GM18508 (cell line): Measurements from ENCODE around the gene N4BP3.
A peak's percentile ranks its signal among the peaks of the same experiment; 100 is the strongest.
"Not testable (repeated sequence)": the region's sequence is repeated elsewhere in the genome, so short reads cannot be mapped to it uniquely, and the experiment has no call there.

ENCODE experiments used
- ATAC-seq: cut with Tn5 transposase; IDR thresholded peaks from one replicate; pipeline ENCODE4 v1.9.1; 2021; ENCODE audit warnings: moderate number of reproducible peaks; ENCODE audit not compliant: insufficient read depth, unreplicated experiment

The N4BP3 gene

DNA sequence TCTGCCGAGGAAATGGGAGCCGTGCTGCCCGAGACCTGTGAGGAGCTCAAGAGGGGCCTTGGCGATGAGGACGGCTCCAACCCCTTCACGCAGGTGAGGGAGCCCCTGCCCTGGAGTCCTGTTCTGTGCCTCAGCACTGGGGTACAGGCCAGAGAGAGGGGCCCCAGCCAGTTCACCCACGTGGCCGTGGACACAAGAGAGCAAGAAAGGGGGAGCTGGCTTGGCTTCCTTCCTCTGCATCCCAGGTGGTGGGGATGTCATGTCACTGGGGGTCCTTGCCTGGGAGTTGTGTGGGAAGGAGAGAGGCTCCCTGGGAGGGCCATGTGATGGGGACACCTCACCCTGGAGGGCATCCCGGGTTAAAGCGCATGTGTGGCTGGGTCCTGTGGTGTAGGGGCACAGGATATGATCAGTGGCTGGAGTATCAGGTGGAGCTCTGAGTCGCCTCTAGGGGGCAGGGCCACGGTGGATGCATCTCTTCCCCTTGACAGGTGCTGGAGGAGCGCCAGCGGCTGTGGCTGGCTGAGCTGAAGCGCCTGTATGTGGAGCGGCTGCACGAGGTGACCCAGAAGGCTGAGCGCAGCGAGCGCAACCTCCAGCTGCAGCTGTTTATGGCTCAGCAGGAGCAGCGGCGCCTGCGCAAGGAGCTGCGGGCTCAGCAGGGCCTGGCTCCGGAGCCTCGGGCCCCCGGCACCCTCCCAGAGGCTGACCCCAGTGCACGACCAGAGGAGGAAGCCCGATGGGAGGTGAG is 7.5 kb downstream of the N4BP3 start:
- ATAC-seq: peak; percentile 66

DNA sequence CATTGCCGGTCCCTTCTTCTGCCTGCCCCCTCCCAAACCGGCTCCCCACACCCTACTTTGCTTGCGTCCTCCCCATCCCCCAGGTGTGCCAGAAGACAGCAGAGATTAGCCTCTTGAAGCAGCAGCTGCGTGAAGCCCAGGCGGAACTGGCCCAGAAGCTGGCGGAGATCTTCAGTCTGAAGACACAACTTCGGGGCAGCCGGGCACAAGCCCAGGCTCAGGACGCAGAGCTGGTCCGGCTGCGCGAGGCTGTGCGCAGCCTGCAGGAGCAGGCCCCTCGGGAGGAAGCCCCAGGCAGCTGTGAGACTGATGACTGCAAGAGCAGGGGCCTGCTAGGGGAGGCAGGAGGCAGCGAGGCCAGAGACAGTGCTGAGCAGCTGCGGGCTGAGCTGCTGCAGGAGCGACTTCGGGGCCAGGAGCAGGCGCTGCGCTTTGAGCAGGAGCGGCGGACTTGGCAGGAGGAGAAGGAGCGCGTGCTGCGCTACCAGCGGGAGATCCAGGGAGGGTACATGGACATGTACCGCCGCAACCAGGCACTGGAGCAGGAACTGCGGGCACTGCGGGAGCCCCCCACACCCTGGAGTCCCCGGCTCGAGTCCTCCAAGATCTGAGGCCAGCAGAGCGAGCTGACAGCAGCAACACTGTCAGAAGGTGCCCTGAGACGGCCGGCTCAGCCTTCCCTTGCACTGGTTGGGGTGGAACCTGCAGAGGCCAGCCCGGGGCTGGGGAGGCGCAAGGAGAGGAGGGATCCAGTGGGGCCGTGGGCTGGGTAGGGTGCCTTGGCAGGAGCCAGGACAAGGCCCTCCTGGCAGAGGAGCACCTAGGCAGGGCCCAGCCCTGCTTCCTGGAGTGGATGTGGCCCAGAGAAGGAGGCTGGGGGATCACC is 8.3 kb downstream of the N4BP3 start:
- no peak for ATAC-seq

DNA sequence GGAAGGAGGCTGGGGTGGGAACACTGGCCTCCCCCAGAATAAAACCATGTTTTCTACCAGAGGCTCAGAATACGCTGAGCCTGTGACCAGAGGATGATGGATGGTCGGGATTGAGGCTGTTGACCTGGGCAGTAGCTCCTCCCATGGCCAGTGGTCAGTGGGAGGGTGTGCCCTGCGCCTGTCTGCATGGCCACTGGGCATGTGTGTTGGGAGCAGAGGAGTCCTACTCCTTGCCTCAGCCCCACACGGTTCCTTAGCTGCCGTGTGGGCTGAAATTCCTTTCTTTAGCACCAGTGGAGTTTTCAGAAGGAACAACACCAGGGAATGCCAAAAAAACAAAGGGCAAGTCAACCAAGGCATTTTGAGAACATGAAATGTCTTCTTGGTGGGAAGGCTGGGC is 9.0 kb downstream of the N4BP3 start:
- ATAC-seq: no peak

DNA sequence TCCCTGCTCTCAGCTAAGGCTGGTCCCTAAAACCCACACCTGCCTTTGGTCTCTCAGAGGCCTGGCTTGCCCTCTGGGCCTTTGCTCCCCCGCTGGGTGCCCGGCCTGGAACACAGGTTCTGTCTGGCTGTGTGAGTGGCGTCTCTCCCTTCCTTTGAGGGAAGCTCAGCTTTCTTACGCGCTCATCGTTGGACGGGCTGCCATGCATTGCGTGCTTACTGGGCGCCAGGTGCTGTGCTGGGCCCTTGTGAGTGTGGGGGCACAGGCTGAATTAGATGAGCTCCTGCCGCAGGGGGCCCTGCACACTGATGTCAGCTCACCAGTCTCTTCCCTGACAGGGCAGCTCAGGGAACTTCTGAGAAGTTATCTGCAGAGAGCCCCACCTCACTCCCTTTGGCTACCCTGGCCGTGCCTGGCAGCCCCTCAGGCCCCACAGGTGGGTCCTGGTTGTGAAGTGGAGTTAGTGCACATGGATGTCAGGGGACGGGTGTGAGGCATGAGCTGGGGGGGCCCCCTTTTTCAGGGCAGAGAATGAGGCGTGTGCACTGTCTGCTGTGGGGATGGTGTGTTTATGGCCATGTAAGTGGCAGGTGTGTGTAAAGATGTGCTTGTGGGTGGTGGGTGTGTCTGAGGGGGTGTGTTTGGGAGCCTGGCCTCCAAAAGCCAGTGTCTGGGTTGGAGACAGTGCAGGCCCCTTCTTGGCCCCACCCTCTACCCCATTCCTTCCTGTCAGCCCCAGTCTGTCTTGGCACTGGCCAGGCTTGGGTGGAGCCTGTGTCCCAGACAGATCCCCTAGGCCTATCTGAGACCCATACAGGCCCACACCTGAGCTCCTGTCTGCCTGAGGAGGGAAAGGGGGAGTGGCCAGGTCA is 10.0 kb downstream of the N4BP3 start:
- no peak for ATAC-seq

DNA sequence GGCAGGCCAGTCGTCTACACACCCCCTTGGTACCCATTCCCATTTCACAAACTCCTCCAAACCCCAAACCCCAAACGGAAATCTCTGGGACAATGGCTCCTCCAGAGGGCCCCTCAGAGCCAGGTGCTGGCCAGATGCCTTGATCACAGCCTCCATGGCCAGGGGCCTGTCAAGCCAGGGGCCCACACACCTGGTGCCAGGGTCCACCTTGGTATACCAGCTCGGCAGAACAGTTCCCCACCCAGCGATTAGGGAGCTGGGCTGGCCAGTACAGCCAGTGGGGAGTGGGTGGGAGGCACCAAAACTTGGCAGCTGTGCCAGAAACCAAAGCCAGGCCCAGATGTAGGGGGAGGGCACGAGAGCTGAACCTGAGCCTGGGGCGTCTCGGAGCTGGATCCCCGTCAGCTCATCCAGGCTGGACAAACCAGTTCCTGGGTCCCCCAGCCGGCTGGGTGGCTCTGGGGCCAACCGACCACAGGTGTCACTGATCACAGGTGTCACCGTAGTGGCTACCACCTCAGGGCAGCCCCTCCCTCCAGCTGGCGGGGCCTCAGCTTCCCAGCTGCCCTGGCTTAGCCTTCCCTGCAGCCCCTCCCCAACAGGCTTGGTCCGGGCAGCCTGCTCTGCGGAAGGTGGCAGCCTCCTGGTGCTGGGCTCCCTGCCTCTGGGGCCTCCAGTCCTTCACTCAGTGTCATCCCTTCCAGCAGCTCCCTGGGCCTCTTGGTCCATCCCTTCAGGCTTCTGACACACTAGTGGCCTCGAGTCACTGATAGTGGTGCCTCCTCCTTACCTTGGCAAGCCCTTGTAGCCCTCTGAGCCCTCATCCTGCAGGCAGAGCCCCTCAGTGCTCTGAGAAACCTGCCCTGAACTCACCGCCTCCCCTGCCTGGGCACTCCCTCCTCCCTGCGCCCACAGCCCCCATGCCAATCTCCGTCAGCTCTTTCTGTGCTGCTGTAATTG is 10.9 kb downstream of the N4BP3 start:
- ATAC-seq: no peak

DNA sequence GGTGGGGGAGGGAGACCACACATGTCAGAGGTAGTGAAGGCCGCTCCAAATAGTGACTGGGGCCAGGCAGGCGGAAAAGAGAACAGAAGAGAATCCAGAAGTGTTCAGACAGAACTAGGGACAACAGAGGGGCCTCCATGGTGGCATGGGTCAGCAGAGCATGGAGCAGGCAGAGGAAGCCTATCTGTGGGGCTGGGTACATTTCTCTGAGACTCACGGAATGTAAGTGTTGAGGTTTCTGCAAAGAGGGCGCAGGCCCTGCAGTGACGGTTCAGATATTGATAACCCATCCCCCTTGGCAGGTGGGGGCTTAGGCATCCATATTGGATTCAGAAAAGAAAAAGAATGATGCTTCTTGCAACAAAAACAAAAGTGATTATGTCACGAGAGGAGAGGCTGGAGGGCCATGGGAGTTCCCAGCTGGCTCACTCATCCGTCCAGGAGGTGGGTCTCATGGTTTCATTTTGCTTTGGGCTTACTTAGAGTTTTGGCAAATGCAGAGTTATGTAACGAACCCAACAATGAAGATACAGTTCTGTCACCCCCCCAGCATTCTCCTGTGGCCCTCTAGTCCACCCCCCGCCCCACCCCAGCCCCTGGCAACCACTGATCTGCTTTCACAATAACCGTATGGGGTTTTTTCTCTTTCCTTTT is 12.0 kb downstream of the N4BP3 start:
- no peak for ATAC-seq

DNA sequence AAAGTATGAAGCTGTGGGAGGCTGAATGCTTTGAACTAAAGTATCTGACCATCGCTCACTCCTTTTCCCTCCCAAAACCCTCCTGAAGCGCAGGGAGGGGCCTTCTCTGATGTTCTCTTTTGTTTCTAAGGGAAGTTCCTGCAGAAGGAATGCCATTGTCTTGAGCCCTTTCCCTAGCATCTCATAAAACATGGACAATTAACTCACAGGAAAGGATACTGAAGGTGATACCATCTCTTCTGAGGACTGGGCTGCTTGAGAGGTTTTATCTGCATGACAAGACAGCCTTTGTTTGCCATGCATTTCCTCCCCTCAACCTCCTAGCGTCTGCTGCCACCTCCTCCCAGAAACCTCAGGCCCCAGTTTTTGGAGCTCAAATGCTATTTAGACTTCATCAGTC is 13.2 kb downstream of the N4BP3 start:
- no peak for ATAC-seq

DNA sequence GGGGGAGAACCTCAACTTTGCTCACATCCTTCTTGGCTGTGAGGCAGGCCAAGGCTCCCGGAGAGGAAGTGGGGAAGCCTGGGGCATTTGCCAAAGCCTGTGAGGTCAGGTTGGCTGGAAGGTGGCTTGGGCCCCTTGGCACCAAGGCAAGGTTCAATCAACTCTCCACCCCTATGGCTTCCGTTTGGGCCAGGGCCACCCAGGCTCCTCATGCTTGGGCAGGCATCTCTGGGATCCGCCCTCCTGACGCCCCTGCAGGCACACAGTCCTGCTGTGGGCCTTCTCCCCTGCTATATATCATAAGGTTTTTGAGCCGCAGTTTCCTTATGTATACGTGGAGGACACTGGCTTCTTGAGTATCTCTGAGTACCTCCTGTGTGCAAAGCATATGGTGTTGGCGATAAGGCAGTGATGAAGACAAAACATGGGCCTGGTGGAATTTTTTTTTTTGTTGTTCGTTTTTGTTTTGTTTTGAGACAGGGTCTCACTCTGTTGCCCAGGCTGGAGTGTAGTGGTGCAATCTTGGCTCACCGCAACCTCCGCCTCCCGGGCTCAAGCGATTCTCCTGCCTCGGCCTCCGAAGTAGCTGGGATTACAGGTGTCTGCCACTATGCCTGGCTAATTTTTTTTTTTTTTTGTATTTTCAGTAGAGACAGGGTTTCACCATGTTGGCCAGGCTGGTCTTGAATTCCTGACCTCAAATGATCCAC is 14.1 kb downstream of the N4BP3 start:
- not testable (repeated sequence) for ATAC-seq

DNA sequence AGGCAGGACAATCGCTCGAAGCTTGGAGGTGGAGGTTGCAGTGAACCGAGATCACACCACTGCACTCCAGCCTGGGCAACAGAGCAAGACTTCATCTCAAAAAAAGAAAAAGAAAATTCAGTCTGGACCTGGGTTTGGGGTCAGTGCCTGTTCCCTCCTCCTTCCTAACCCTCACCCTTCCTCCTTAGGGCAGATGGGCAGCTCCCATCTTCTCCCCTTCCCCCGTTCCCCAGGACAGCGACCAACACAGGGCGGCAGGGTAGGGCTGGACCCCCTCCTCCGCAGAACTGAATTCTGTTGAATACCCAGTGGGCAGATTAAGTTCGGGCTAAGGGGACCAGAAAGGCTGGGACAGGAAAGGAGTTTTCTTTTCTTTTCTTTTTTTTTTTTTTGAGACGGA is 16.0 kb downstream of the N4BP3 start:
- ATAC-seq: no peak

DNA sequence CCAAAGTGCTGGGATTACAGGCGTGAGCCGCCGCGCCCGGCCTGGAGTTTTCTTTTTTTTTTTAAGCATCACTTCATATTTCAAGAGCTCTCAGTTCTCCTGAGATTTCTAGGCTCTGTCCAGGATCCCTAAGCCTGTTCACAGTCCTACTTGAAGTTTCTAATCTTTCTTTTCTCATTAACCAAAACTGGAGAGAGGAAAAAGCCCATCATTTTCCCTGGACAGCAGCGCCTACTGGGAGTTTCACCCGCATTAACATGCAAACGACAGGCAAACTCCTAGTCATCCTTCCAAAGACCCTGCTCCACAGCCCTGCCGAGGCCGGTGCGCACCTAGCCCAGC is 16.9 kb downstream of the N4BP3 start:
- ATAC-seq: not testable (repeated sequence)

DNA sequence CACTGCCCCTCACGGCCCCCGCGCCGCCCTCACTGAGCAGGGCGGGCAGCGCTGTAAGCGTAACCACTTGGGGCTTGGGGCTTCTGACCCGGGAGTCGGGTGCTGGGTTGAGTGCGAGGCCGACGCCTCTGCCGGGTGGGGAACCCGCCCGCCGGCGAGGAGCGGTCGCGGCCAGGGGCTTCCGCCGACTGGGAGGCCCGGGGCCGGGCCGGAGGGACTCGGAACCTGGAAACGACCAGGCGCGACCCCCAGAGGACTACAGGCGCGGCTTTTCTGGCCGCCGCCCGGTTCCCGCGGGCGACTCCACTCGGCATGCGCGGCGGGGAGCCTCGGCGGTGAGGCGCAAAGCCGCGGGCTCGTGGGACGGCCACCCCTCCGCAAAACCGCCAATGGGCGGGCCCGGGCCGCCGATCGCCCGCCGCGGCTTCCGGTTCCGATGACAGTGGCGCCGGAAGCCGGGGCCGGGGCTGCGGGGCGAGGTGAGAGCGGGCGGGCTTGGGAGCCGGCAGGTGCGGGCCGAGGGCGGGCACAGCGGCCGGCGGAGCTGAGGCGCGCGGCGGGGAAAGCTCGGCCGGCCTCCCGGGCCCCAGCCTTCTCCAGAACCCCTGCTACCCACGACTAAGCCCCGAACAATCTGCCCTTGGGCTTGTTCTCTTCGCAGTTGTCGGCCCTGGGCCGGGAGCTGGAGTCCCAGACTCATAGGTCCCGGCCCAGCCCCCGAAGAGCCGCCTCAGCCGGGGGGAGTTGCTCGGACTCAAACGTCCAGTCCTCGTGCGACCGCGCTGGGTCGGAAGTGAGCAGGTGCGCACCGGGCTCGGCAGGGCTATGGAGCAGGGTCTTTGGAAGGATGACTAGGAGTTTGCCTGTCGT is 17.5 kb downstream of the N4BP3 start, which contains the start of gene RMND5B:
Gene RMND5B, plus strand, starts transcription at position 439 of the 870 bp plus-strand sequence. CDS start 7,106 bp downstream, outside the sequence.
- ATAC-seq: no peak

DNA sequence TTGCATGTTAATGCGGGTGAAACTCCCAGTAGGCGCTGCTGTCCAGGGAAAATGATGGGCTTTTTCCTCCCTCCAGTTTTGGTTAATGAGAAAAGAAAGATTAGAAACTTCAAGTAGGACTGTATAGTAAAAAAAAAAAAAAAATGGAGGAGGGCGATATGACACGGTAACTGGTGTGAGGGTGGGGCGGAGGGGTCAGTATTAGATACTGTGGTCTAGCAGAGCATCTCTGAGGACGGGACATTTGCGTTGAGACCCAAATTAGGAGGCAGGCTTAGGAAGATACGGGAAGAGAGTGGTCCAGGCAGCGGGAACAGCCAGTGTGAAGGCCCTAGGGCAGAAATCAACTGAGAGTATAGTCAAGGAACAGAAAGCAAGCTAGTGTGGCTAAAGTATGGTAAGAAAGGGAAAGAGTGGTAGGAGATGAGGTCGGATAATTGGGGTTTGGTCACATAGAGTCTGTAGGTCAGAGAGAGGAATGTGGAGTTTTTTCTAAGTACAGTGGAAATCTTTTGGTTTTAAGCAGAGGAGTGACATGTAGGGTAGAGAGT is 18.2 kb downstream of the N4BP3 start:
- ATAC-seq: no peak

DNA sequence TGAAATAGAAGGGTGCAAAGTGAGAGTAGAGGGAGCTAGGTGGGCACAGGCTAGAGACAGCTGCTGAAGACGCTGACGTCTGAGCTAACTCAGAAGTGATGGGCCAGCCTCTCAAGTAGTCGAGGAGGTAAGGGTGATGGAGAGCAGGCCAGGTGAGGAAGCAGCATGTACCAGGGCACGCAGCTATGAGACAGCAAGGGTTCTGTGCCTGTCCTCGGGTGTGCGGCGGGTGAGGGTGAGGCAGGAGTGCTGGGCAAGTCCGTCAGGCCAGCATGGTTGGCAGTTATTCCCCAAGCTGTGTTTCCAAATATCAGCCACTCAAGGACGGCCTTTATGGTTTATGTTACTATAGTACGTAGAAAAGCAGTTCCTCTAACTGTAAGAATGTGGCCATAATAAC is 23.7 kb downstream of the N4BP3 start:
- no peak for ATAC-seq

DNA sequence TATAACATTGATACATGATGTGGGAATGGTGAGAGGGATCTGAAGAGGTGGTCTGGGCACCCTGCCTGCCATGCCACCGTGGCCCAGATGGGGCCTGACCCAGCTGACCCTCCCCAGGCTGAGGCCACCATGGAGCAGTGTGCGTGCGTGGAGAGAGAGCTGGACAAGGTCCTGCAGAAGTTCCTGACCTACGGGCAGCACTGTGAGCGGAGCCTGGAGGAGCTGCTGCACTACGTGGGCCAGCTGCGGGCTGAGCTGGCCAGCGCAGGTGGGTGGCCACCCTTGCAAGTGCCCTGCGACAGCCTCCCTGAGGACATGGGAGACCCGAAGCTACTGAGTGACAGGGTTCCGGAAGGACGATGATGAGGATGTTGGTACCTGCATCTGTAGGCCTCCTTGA is 24.7 kb downstream of the N4BP3 start:
- ATAC-seq: no peak

DNA sequence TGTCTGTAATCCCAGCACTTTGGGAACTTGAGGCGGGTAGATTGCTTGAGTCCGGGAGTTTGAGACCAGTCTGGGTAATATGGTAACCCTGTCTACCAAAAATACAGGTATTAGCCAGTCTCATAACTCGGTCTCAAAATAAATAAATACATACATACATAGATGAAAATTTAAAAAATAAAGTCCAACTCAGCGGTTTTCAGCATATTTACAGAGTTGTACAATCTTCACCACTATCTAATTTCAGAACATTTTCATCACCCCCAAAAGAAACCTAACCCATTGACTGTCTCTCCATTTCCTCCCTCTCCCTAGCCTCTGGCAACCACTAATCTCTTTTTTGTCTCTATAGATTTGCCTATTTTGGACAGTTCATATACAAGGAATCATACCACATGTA is 28.2 kb downstream of the N4BP3 start:
- ATAC-seq: no peak

DNA sequence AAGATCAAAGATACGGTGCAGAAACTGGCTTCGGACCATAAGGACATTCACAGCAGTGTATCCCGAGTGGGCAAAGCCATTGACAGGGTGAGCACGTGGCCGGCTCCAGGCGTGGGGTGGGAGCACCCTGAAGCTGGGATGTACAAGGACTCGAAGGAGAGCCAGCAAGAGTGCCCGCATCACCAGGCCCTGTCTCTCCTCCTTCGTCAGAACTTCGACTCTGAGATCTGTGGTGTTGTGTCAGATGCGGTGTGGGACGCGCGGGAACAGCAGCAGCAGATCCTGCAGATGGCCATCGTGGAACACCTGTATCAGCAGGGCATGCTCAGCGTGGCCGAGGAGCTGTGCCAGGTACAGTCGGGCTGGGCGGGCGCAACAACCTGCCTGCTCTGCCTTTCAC is 29.3 kb downstream of the N4BP3 start:
- ATAC-seq: no peak

DNA sequence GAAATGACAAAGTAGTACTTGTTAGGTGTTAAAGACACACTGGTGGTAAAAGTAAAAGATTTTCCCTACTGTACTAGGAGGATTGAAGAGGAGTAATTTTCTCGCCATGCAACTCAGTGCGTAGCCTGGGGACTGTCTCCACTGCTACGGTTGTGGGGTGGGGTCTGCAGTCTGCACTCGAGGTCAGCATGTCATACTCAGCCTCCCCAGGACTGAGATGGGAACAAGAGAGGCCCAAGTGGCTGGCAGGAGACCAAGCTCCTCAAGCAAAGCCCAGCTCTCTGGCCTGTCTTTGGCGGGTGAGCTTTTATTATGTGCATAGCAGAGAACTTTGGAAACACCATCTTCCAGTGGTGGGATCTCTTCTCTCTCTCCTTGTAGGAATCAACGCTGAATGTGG is 29.9 kb downstream of the N4BP3 start:
- ATAC-seq: no peak
